Measurements from ENCODE around the gene IMMP2L. TPM values are rescaled to one million over a fixed set of nuclear protein-coding genes. Genes with fewer than 3 reads are reported as not detected.
"Not testable (repeated sequence)": the region's sequence is repeated elsewhere in the genome, so short reads cannot be mapped to it uniquely, and the experiment has no call there.

IMMP2L gene
- total RNA-seq, 1 donor from 2014 or later = 16.7 TPM

DNA sequence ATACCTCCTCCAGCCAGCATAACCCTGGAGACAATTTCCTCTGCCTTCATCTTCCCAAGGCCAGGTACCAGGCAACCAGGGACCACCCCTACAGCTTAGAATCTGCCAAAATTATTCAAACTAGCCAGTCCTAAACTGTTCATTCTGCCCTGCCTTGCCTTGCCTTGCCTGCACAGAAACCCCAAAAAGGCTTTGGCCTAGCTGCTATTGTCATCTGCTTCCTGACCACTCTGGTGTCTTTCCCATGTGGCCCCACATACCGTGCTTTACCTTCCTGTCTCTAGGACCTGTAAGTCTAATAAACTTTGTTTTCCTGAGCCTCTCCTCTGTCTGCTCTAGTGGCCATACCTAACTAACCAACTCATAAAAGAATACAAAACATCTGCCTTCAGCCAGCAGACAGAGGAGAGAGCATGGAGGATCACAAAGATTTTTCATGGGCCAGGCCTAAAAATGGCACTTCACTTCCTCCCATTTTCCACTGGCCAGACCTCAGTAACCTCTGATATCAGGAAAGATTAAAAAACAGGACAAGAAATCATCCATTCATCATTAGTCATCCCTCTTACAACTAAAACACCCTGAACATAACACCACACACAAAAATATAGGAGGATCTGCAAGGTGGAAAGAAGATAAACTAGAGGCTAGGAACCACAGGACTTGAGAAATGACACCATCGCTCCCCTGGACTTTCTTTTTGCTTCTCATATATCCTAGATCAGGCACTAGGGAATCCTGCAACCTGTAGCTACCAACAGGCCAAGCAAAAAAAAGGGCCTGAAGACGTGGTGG lies 51.5 kb downstream of the IMMP2L start:
- no peak for DNase-seq
- H3K27ac Mint-ChIP-seq = no peak overlapping the region
- intact Hi-C loops (cut with micrococcal nuclease) = no loop called here
- no peaks in the 10 kb centered on the region for H3K27me3 Mint-ChIP-seq
- peaks cover 10% of the 10 kb centered on the region for H3K9me3 Mint-ChIP-seq
- no peaks in the 10 kb centered on the region for H3K4me1 Mint-ChIP-seq
- H3K36me3 Mint-ChIP-seq (ENCODE audit: low read depth) = no peaks in the 10 kb centered on the region
- H3K4me3 Mint-ChIP-seq = no peak overlapping the region

DNA sequence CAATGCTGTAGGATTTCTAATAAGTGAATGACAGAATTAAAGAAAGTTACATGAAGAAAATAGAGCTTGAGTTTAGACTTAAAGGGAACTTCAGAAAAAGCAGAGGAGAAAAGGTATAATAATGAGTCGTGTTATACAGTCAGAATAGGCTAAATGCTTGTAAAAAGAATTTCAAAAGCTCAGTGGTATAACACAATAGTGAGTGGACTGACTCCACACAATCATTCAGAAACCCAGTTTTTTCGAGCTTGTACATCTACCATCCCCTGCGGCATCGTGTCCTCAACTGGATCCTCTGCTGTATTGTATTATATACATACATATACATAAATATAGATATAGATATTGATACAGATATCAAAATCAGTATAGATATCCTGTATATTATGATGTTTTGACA lies 52.2 kb downstream of the IMMP2L start:
- Mint-ChIP-seq H3K27ac (no peak overlapping the region), H3K36me3 (ENCODE audit: low read depth) (no peaks in the 10 kb centered on the region), H3K9me3 (peaks cover 10% of the 10 kb centered on the region), H3K4me1 (no peaks in the 10 kb centered on the region), H3K4me3 (no peak overlapping the region), H3K27me3 (no peaks in the 10 kb centered on the region)
- DNase-seq = no peak
- intact Hi-C loops (cut with micrococcal nuclease) = no loop called here

GRCh38 chr7:111509288-111509687 lies 53.0 kb downstream of the IMMP2L start:
- no peaks in the 10 kb centered on the region for H3K4me1 Mint-ChIP-seq
- H3K4me3 Mint-ChIP-seq = no peak overlapping the region
- no peak overlapping the region for H3K27ac Mint-ChIP-seq
- no peaks in the 10 kb centered on the region for H3K27me3 Mint-ChIP-seq
- peaks cover 10% of the 10 kb centered on the region for H3K9me3 Mint-ChIP-seq
- H3K36me3 Mint-ChIP-seq (ENCODE audit: low read depth) = no peaks in the 10 kb centered on the region
- no peak for DNase-seq
- intact Hi-C loops (cut with micrococcal nuclease) = no loop called here

- intact Hi-C loops (cut with micrococcal nuclease) = no loop called here
- H3K27me3 Mint-ChIP-seq = no peaks in the 10 kb centered on the region
Observed at GRCh38 chr7:111508387-111508786, 53.9 kb downstream of the IMMP2L start.

GRCh38 chr7:111505422-111505821 lies 56.9 kb downstream of the IMMP2L start:
- intact Hi-C loops (cut with micrococcal nuclease); H3K27me3 Mint-ChIP-seq; H3K27ac Mint-ChIP-seq; H3K36me3 Mint-ChIP-seq (ENCODE audit: low read depth); H3K9me3 Mint-ChIP-seq; H3K4me1 Mint-ChIP-seq; DNase-seq; H3K4me3 Mint-ChIP-seq: not testable (repeated sequence)

More at GRCh38 chr7:111508387-111508786, 53.9 kb downstream of the IMMP2L start:
- no peak for DNase-seq
- Mint-ChIP-seq H3K36me3 (ENCODE audit: low read depth) (no peaks in the 10 kb centered on the region), H3K4me1 (no peaks in the 10 kb centered on the region), H3K4me3 (no peak overlapping the region), H3K27ac (no peak overlapping the region), H3K9me3 (peaks cover 5% of the 10 kb centered on the region)

GRCh38 chr7:111501799-111502198 lies 60.5 kb downstream of the IMMP2L start:
- H3K36me3 Mint-ChIP-seq (ENCODE audit: low read depth); DNase-seq; H3K27me3 Mint-ChIP-seq; intact Hi-C loops (cut with micrococcal nuclease); H3K9me3 Mint-ChIP-seq; H3K4me1 Mint-ChIP-seq; H3K4me3 Mint-ChIP-seq; H3K27ac Mint-ChIP-seq: not testable (repeated sequence)

DNA sequence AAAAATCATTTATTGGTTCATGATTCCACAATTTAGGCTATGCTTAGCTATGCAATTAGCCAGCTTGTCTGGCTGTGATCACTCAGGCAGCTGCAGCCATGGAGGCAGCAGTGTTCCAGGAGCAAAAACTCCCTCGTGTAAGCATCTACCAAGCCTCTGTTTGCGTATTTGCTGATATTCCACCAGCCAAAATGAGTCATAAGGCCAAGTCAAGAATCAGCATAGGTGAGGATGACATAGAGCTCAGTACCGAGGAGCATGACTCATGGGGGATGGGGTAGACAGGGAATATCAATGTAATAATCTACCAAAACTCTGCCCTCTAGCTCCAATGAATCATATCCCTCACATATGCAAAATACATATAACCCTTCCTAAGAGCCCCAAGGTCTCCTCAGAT lies 63.3 kb downstream of the IMMP2L start:
- H3K4me1 Mint-ChIP-seq = peaks cover 5% of the 10 kb centered on the region
- no peaks in the 10 kb centered on the region for H3K36me3 Mint-ChIP-seq (ENCODE audit: low read depth)
- no peak overlapping the region for H3K4me3 Mint-ChIP-seq
- intact Hi-C loops (cut with micrococcal nuclease) = no loop called here
- H3K27me3 Mint-ChIP-seq = no peaks in the 10 kb centered on the region
- no peak overlapping the region for H3K27ac Mint-ChIP-seq
- no peak for DNase-seq
- H3K9me3 Mint-ChIP-seq = no peaks in the 10 kb centered on the region

- peaks cover 5% of the 10 kb centered on the region for H3K4me1 Mint-ChIP-seq
- no peak overlapping the region for H3K27ac Mint-ChIP-seq
- H3K27me3 Mint-ChIP-seq = no peaks in the 10 kb centered on the region
- intact Hi-C loops (cut with micrococcal nuclease) = no loop called here
- no peak for DNase-seq
- no peak overlapping the region for H3K4me3 Mint-ChIP-seq
- H3K9me3 Mint-ChIP-seq = no peaks in the 10 kb centered on the region
- no peaks in the 10 kb centered on the region for H3K36me3 Mint-ChIP-seq (ENCODE audit: low read depth)
Observed at GRCh38 chr7:111498391-111499007, 63.8 kb downstream of the IMMP2L start.

- peaks cover 5% of the 10 kb centered on the region for H3K4me1 Mint-ChIP-seq
- intact Hi-C loops (cut with micrococcal nuclease) = no loop called here
- H3K27ac Mint-ChIP-seq = no peak overlapping the region
- H3K9me3 Mint-ChIP-seq = no peaks in the 10 kb centered on the region
- H3K4me3 Mint-ChIP-seq = no peak overlapping the region
- no peak for DNase-seq
- no peaks in the 10 kb centered on the region for H3K36me3 Mint-ChIP-seq (ENCODE audit: low read depth)
- no peaks in the 10 kb centered on the region for H3K27me3 Mint-ChIP-seq
Observed at GRCh38 chr7:111495173-111495810, 67.0 kb downstream of the IMMP2L start.

DNA sequence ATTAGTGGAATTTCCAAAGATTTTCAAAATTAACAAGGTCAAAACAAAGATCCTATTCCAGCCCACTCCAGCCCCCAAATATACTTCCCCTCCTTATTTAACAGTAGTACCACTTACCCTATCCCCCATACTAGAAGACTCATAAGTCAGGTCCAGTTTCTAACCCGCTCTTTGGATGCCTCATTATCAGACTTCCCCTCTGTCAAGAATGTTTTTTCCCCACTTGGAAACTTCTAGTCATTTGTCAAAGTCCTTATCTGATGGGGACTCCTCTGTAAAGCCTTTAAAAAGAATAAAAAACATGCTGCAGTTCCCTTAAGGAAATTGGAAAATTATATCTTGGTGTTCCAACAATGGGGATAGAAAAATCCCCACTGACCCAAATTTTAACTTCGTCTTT lies 70.1 kb downstream of the IMMP2L start:
- H3K27ac Mint-ChIP-seq = no peak overlapping the region
- H3K36me3 Mint-ChIP-seq (ENCODE audit: low read depth) = no peaks in the 10 kb centered on the region
- H3K4me3 Mint-ChIP-seq = no peak overlapping the region
- H3K9me3 Mint-ChIP-seq = no peaks in the 10 kb centered on the region
- intact Hi-C loops (cut with micrococcal nuclease) = no loop called here
- DNase-seq = no peak
- H3K4me1 Mint-ChIP-seq = no peaks in the 10 kb centered on the region
- H3K27me3 Mint-ChIP-seq = no peaks in the 10 kb centered on the region

DNA sequence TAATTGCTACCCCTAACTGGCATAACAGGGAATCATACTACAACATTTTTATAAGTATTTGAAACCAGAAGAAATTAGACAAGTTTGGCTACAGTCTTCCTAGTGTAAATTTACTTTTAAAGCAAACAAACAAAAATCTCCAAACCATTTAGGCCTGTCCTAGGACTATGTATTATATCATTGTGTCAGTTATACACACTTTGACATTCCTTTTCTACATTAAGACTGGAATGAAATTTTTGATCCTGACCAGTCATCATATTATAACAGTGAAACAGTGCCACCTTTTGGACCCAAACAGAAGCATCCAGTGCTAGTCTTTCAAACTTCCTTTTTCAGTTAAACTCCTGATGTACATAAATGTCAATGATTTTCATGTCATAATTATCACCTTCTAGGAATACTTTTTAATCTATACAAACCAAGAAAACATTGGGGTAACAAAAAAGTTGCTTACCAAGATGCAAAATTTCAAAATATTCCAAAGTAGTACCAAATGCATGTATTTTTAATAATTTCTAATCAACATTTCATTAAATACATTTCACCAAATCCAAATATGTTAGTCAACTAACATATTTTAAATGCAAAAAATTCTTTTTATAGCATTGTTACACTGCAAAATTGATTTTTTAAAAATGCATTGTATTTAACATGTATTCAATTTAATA lies 75.7 kb downstream of the IMMP2L start:
- peak; percentile 66 for DNase-seq
- no peak overlapping the region for H3K4me3 Mint-ChIP-seq
- no peaks in the 10 kb centered on the region for H3K27me3 Mint-ChIP-seq
- peaks cover 2% of the 10 kb centered on the region for H3K4me1 Mint-ChIP-seq
- no peak overlapping the region for H3K27ac Mint-ChIP-seq
- no peaks in the 10 kb centered on the region for H3K36me3 Mint-ChIP-seq (ENCODE audit: low read depth)
- intact Hi-C loops (cut with micrococcal nuclease) = loop anchor here (1.0 to 10.0 kb wide), 3 partner anchors 396 to 1644 kb away; no protein-coding TSS in a partner anchor
- H3K9me3 Mint-ChIP-seq = no peaks in the 10 kb centered on the region

- Mint-ChIP-seq H3K36me3 (ENCODE audit: low read depth) (no peaks in the 10 kb centered on the region), H3K27ac (no peak overlapping the region), H3K4me3 (no peak overlapping the region)
Observed at GRCh38 chr7:111485701-111486380, 76.5 kb downstream of the IMMP2L start.

GRCh38 chr7:111483078-111483477 lies 79.2 kb downstream of the IMMP2L start:
- Mint-ChIP-seq H3K27me3 (no peaks in the 10 kb centered on the region), H3K4me1 (peaks cover 2% of the 10 kb centered on the region), H3K9me3 (no peaks in the 10 kb centered on the region), H3K4me3 (no peak overlapping the region), H3K36me3 (ENCODE audit: low read depth) (no peaks in the 10 kb centered on the region), H3K27ac (no peak overlapping the region)
- no peak for DNase-seq
- intact Hi-C loops (cut with micrococcal nuclease) = loop anchor here (10.0 kb wide), 1 partner anchor 888 kb away; no protein-coding TSS in a partner anchor

More at GRCh38 chr7:111485701-111486380, 76.5 kb downstream of the IMMP2L start:
- peaks cover 2% of the 10 kb centered on the region for H3K4me1 Mint-ChIP-seq
- H3K27me3 Mint-ChIP-seq = no peaks in the 10 kb centered on the region
- no peak for DNase-seq
- H3K9me3 Mint-ChIP-seq = no peaks in the 10 kb centered on the region
- intact Hi-C loops (cut with micrococcal nuclease) = loop anchor here (1.0 to 10.0 kb wide), 3 partner anchors 396 to 1644 kb away; no protein-coding TSS in a partner anchor

Measured in activated CD4-positive, alpha-beta T cell treated with anti-CD3 and anti-CD28 coated beads, Interleukin-2, amount 10 ng/mL, durations not matched to agents 24 days and 14 days (primary cell).